Measurements from ENCODE around the gene DENND1B.

DNA sequence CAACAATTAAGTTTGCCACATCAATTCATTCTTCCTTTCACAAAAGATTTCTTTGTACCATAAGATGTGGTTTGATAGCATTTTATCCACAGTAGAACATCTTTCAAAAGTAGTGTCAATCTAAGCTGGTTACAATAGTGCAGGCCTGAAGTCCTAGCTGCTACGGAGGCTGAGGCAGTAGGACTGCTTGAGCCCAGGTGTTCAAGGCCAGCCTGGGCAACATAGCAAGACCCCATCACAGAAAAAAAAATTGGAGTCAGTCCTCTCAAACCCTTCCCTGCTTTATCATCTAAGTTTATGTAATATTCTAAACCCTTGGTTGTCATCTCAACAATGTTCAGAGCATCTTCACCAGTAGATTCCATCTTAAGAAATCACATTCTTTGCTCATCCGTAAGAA, 31.7 kb downstream of the DENND1B start:
- TF ChIP-seq, protein P1, sequence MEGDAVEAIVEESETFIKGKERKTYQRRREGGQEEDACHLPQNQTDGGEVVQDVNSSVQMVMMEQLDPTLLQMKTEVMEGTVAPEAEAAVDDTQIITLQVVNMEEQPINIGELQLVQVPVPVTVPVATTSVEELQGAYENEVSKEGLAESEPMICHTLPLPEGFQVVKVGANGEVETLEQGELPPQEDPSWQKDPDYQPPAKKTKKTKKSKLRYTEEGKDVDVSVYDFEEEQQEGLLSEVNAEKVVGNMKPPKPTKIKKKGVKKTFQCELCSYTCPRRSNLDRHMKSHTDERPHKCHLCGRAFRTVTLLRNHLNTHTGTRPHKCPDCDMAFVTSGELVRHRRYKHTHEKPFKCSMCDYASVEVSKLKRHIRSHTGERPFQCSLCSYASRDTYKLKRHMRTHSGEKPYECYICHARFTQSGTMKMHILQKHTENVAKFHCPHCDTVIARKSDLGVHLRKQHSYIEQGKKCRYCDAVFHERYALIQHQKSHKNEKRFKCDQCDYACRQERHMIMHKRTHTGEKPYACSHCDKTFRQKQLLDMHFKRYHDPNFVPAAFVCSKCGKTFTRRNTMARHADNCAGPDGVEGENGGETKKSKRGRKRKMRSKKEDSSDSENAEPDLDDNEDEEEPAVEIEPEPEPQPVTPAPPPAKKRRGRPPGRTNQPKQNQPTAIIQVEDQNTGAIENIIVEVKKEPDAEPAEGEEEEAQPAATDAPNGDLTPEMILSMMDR (IDR thresholded peaks at IDR 0.05) = no peak
- TF ChIP-seq POLR2A (IDR thresholded peaks at IDR 0.05) = no peak

Data from testis (tissue), 2 donors.